GM18909 (cell line): ENCODE measurements around the gene C11orf98.
A peak's percentile ranks its signal among the peaks of the same experiment; 100 is the strongest.
"Not testable (repeated sequence)": the region's sequence is repeated elsewhere in the genome, so short reads cannot be mapped to it uniquely, and the experiment has no call there.

Experiments used
- ATAC-seq: cut with Tn5 transposase; IDR thresholded peaks from one replicate; pipeline ENCODE4 v1.9.1; 2021; ENCODE audit warnings: mild to moderate bottlenecking; ENCODE audit not compliant: unreplicated experiment, poor library complexity

C11orf98 gene

GRCh38 chr11:62687508-62688396 lies 22.7 kb upstream of the C11orf98 start:
- ATAC-seq: no peak

DNA sequence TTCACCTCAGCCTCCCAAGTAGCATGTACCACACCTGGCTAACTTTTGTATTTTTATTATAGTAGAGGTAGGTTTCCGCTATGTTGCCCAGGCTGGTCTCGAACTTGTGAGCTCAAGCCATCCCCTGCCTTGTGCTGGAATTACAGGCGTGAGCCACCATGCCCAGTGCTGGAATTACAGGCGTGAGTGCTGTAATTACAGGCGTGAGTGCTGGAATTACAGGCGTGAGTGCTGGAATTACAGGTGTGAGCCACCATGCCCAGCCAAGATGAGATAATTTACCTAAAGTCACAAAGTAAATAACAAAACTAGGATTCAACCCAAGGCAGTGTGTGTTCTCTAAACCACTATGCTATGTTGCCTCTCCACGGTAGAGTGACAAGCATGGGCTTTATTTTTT lies 17.5 kb upstream of the C11orf98 start:
- no peak for ATAC-seq

DNA sequence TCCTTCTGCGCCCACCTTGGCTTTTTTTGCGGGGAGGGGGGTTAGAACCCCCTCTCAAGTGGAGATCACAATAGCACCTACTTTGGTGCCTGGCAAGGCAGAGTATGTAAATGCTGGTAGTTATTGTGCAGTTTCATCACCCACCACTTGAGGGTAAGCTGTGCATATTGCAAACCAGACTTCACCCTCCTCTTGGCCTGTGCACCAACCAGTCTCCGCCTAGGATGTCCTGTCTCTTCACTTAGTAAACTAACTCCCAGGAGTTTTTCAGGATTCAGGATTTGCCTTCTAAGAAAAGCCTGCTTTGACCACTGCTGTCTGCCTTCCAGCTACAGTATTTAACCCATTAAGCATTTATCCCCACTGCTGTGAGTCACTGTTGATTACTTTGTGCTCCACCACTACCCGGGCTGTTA lies 15.8 kb upstream of the C11orf98 start:
- no peak for ATAC-seq

DNA sequence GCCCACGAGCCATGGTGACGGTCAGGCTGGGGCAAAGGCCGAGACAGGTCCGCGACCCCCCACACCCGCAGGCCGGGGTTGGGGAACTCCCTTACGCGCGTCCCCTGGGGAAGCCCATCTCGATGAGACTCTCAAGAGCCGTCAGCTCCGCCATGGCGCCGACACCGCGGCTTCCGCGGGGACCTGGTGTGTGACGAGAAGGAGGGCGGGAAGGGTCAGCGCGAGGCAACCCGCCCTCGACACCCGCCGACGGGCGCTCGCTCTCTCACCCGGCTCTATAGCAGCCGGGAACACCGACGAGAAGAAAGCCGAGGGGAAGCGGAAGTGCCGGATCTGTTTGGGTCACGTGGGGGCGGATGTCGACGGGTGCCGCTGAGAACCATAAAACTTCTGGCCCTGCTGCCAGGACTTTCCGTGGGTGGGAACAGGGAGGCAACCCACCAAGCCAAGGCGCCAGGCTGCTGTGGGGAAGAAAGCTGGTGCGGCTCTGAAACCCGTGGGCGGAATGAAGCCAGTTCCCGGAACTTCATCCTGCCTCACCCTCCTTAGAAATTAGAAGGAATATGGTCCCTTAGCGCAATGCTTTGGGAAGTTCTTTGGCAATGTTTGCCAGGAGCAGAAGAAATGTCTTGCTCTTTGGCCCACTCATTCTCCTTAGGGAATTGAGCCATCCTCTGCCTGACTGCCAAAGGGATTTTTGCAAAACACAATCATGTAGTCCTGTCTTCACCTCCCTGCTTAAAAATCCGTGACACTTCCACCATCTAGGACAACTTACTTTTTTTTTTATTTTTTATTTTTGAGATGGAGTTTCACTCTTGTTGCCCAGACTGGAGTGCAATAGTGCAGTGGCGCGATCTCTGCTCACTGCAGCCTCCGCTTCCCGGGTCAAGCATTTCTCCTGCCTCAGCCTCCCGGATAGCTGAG lies 14.0 kb upstream of the C11orf98 start, which contains the start of gene UBXN1:
Gene UBXN1, minus strand, starts transcription at position 304 of the 927 bp plus-strand sequence. Its CDS starts 150 bp downstream, at position 154.
- peak; percentile 69 for ATAC-seq

GRCh38 chr11:62678433-62678769 lies 13.4 kb upstream of the C11orf98 start:
- no peak for ATAC-seq

GRCh38 chr11:62677714-62678113 lies 12.7 kb upstream of the C11orf98 start:
- no peak for ATAC-seq

GRCh38 chr11:62677156-62677555 lies 12.1 kb upstream of the C11orf98 start:
- ATAC-seq: no peak

DNA sequence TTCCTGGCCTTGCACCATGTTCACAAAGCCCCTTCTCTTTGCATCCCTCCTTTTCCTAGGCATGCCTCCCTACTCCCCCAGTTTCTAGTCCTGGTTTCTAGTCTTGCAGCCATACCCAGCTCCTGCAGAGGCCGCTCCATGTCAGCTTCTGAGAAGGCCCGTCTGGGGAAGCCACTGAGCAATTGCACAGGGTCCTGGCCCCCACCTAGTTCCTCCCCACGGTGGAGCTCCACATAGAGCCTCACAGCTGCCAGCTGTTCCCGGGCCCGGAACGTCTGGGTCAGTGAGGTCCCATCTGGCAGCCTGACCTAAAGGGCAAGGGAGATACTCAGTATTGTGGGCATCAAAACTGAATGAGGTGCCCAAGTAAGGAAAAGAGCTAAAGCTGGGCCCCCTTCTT lies 11.7 kb upstream of the C11orf98 start:
- no peak for ATAC-seq

- ATAC-seq: not testable (repeated sequence)
Measured at GRCh38 chr11:62675415-62675814, 10.4 kb upstream of the C11orf98 start.

GRCh38 chr11:62673196-62673525 lies 8.2 kb upstream of the C11orf98 start:
- ATAC-seq: no peak

GRCh38 chr11:62671608-62672389 lies 6.8 kb upstream of the C11orf98 start, which contains the start of the genes LBHD1 and UQCC3:
LBHD1 (minus strand) TSS chr11:62672267; CDS start chr11:62670031, 2,236 bp downstream.
UQCC3 (plus strand) TSS chr11:62671673; CDS start chr11:62671746, 73 bp downstream.
- ATAC-seq: peak; percentile 55

- peak; percentile 9 for ATAC-seq
Measured at GRCh38 chr11:62671236-62671607, 6.2 kb upstream of the C11orf98 start.

- no peak for ATAC-seq
Measured at GRCh38 chr11:62669420-62670161, 4.6 kb upstream of the C11orf98 start.

DNA sequence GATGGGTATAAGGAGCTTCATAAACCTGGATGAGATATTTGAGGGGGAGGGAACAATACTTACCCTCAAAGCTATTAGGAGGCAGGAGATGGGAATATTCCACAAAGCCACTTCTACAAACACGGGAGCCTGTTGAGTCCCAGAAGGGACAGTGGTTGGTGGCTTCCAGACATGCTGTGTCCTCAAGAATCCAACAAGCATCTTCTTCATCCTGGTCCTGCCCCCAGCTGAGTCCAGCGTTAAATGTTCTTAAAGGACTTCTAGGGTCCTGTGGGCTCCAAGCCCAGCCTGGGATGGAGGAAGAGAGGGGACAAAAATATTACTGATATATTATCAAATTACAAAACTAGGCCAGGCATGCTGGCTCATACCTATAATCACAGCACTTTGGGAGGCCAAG lies 2.5 kb upstream of the C11orf98 start:
- ATAC-seq: no peak

DNA sequence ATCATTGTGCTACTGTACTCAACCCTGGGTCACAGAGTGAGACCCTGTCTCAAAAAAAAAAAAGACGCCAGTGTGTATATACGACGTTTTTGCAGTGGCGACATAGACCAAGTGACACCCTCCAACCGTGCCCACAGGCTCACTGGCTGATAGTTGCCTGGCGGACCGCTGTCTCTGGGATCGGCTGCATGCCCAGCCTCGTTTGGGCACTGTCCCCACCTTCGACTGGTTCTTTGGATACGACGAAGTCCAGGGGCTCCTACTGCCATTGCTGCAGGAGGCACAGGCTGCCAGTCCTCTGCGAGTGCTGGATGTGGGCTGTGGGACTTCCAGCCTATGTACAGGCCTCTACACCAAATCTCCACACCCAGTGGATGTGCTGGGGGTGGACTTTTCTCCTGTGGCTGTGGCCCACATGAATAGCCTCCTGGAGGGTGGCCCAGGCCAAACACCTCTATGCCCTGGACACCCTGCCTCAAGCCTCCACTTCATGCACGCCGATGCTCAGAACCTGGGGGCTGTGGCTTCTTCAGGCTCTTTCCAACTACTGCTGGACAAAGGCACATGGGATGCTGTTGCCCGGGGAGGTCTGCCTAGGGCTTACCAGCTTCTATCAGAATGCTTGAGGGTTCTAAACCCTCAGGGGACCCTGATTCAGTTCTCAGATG lies 1.4 kb upstream of the C11orf98 start:
- ATAC-seq: no peak

DNA sequence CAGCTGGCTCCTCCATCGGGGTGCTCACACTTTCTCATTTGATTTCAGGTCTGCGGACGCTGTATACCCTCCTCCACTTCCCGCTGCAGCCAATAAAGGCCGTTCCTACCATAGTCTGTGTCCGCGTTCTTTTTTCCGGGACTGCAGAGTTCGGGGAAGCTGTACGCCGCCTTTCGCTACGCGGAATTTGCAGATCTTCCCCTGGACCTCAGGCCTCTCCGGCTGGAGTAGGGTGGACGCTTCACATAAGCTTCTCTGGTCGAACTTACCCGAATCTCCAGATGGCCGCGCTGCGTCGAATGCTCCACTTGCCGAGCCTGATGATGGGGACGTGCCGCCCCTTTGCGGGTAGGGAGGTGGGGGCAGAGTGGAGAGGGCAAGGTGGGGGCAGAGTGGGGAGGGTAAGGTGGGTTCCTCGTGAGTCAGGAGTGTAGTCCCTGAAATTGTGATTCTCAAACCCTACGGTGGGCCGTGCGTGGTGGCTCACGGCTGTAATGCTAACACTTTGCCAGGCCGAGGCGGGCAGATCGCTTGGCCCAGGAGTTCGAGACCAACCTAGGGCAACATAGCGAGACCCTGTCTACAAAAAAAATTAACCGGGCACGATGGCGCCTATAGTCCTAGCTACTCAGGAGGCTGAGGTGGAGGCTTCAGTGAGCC lies 719 bp upstream of the C11orf98 start:
- peak; percentile 3 for ATAC-seq

- peak; percentile 35 for ATAC-seq
Measured at GRCh38 chr11:62664405-62665074, 470 bp downstream of the C11orf98 start.

DNA sequence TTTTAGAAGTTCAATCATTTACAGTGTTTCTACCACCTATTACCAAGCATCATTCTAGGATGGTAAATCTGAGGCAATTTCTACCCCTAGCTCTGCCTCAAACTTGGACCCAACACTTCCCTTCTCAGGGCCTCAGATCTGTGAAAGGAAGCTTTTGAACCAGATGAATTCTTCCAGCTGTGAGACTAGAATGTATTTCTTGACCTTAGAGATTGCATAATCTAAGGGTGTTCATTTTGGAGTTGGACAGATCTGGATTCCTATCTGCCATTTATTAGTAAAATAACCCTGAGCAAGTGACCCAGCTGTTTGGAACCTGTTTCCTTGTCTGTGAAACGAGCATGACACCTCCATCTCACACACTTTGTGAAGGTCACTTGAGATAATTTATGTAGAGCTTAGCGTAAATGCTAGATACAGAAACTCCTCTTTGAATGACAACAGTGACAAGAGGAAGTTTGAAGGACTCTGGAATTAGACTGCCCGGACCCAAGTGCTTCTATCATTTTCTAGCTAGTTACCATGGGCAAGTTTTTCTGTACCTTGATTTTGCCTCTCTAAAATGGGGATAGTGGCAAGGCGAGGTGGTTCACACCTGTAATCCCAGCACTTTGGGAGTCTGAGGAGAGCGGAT lies 8.1 kb downstream of the C11orf98 start:
- no peak for ATAC-seq
